Omental fat pad (tissue), 4 donors: ENCODE measurements around the gene TRIL. TPM values are rescaled to one million over a fixed set of nuclear protein-coding genes. Genes with fewer than 3 reads are reported as not detected.

Source experiments
- ATAC-seq: fragments of 150-250 bp; one replicate; pipeline ENCODE4 v1.9.1; 2016; ENCODE audit warnings: mild to moderate bottlenecking, moderate library complexity; ENCODE audit not compliant: low FRiP score
- DNase-seq: peaks from one replicate; pipeline ENCODE4 v3.0.0-alpha.2; 2019; ENCODE audit warnings: low spot score
- CTCF ChIP-seq, 3 donors: fragments of 450-650 bp; IDR thresholded peaks; one replicate each; pipeline ENCODE4 v1.5.1; 2016 to 2017; ENCODE audit warnings: antibody characterized with exemption in 3 of 3, mild to moderate bottlenecking in 3 of 3, moderate library complexity in 2 of 3
- total RNA-seq, 4 donors: library from RNA; depleted of rRNA; stranded (reverse); fragments of >200 nt; gene quantifications; one replicate each; pipeline ENCODE4 v1.1.0, GENCODE V29; 2016

TRIL gene
- total RNA-seq, 4 donors from 2014 or later: 0.84 to 15.1 (median 4.7) TPM

GRCh38 chr7:28920424-28920823, 37.7 kb downstream of the TRIL start:
- ATAC-seq (no peak), DNase-seq (no peak)
- TF ChIP-seq CTCF (IDR thresholded peaks at IDR 0.05): no peak

GRCh38 chr7:28919510-28919909, 38.6 kb downstream of the TRIL start:
- no peak for ATAC-seq
- TF ChIP-seq CTCF (IDR thresholded peaks at IDR 0.05): no peak
- DNase-seq: no peak

GRCh38 chr7:28908775-28909174, 49.4 kb downstream of the TRIL start:
- no peak for TF ChIP-seq CTCF (IDR thresholded peaks at IDR 0.05)
- ATAC-seq (no peak), DNase-seq (no peak)

GRCh38 chr7:28905464-28905863, 52.7 kb downstream of the TRIL start:
- DNase-seq (no peak), ATAC-seq (no peak)
- TF ChIP-seq CTCF (IDR thresholded peaks at IDR 0.05): no peak

GRCh38 chr7:28904578-28905048, 53.5 kb downstream of the TRIL start:
- TF ChIP-seq CTCF (IDR thresholded peaks at IDR 0.05): no peak
- ATAC-seq (no peak), DNase-seq (no peak)

GRCh38 chr7:28903730-28904577, 54.2 kb downstream of the TRIL start:
- ATAC-seq (no peak), DNase-seq (no peak)
- TF ChIP-seq CTCF (IDR thresholded peaks at IDR 0.05): no peak

Other genes with a start within 250 kb of the TRIL start
- gene CPVL, start 188.2 kb upstream of the TRIL start, total RNA-seq: 10 to 100 TPM; 25.1 to 58.6 (median 38.6) TPM
- 10 to 100 TPM in 3 of 4 donors, 1 to 10 TPM in 1; 7.6 to 25.9 (median 17.8) TPM for gene CHN2, start 236.4 kb upstream of the TRIL start, total RNA-seq